H1 (cell line): ENCODE results near the gene NAT8L. TPM values are rescaled to one million over a fixed set of nuclear protein-coding genes. Genes with fewer than 3 reads are reported as not detected.

Source experiments
- CTCF ChIA-PET: fragments of 300-600 bp; sonication (Branson Sonifier 250); formaldehyde crosslinking; loops from one replicate; lab custom pipeline; 2021; ENCODE audit not compliant: partially characterized antibody; lab: Charles Lee
- POLR2A ChIA-PET: fragments of 300-600 bp; sonication (Branson Sonifier 250); formaldehyde crosslinking; loops from one replicate; lab custom pipeline; 2021; ENCODE audit warnings: inconsistent platforms; ENCODE audit not compliant: partially characterized antibody; lab: Charles Lee
- DNase-seq, 2 experiments: peaks; one replicate each; pipeline versions ENCODE4 v3.0.0 to v3.0.0-alpha.2; 2010 to 2022; ENCODE audit warnings: low spot score in 2 of 2, low read depth in 1 of 2, mixed read lengths in 1 of 2
- FAIRE-seq: peaks from 2 replicates; lab custom pipeline; 2011; peaks lifted over from hg19 to GRCh38; lab: Jason Lieb, UNC
- H2AFZ ChIP-seq: 2 replicates; pipeline ENCODE4 v1.8.1; 2012; ENCODE audit warnings: low read length, inconsistent platforms
- H2AK5ac ChIP-seq: 2 replicates; pipeline ENCODE4 v1.6.1; 2013; ENCODE audit warnings: low read depth, low read length
- H2BK120ac ChIP-seq: replicated peaks from 2 replicates; pipeline ENCODE3; 2013; ENCODE audit warnings: low read depth, low read length, inconsistent platforms
- H2BK12ac ChIP-seq: 2 replicates; pipeline ENCODE4 v1.6.1; 2013; ENCODE audit warnings: low read depth, low read length
- H2BK15ac ChIP-seq: 2 replicates; pipeline ENCODE4 v1.6.1; 2013; ENCODE audit warnings: low read length
- H2BK20ac ChIP-seq: 2 replicates; pipeline ENCODE4 v1.6.1; 2013; ENCODE audit warnings: low read length
- H2BK5ac ChIP-seq: 2 replicates; pipeline ENCODE4 v1.6.1; 2013; ENCODE audit warnings: low read depth, low read length
- H3K14ac ChIP-seq: 2 replicates; pipeline ENCODE4 v1.6.1; 2013; ENCODE audit warnings: inconsistent platforms; ENCODE audit not compliant: insufficient read length
- H3K18ac ChIP-seq: 2 replicates; pipeline ENCODE4 v1.6.1; 2013; ENCODE audit warnings: low read length; ENCODE audit errors: extremely low read depth
- H3K23ac ChIP-seq: 2 replicates; pipeline ENCODE4 v1.6.1; 2013; ENCODE audit warnings: inconsistent platforms; ENCODE audit not compliant: insufficient read length
- H3K23me2 ChIP-seq: 2 replicates; pipeline ENCODE4 v1.6.1; 2013; ENCODE audit warnings: low read depth, low read length
- H3K27ac ChIP-seq: 2 replicates; pipeline ENCODE4 v1.6.1; 2011; ENCODE audit warnings: low read depth, low read length, inconsistent platforms
- H3K27me3 ChIP-seq, 4 experiments: replicated peaks in 1 of 4; 1 replicate in 1 of 4; 2 replicates in 3 of 4; pipeline versions ENCODE4 v1.6.1 to v1.8.1; 2011 to 2013; ENCODE audit warnings: low read length in 3 of 4, mild to moderate bottlenecking in 3 of 4, inconsistent platforms in 2 of 4, mixed read lengths in 2 of 4, moderate library complexity in 1 of 4; ENCODE audit not compliant: control insufficient read depth in 3 of 4, insufficient read depth in 3 of 4; ENCODE audit errors: extremely low read depth in 1 of 4
- H3K36me3 ChIP-seq, 4 experiments: 2 replicates each; pipeline versions ENCODE4 v1.6.1 to v1.8.1; 2011 to 2013; ENCODE audit warnings: mild to moderate bottlenecking in 4 of 4, low read length in 3 of 4, moderate library complexity in 2 of 4, control low read depth in 1 of 4, inconsistent platforms in 1 of 4; ENCODE audit not compliant: insufficient read depth in 4 of 4, control insufficient read depth in 2 of 4
- H3K4ac ChIP-seq: replicated peaks from 2 replicates; pipeline ENCODE3; 2013; ENCODE audit warnings: low read length, low read depth, mixed read lengths, inconsistent platforms; ENCODE audit not compliant: insufficient read length
- H3K4me1 ChIP-seq, 4 experiments: replicated peaks in 1 of 4; 1 replicate in 1 of 4; 2 replicates in 3 of 4; pipeline versions ENCODE4 v1.6.1 to v1.8.1; 2011 to 2013; ENCODE audit warnings: low read length in 3 of 4, inconsistent platforms in 2 of 4, mixed read lengths in 1 of 4; ENCODE audit not compliant: insufficient read depth in 4 of 4, control insufficient read depth in 3 of 4
- H3K4me2 ChIP-seq, 2 experiments: 2 replicates each; pipeline versions ENCODE4 v1.6.1 to v1.8.1; 2011 to 2013; ENCODE audit warnings: low read depth in 2 of 2, low read length in 2 of 2, control low read depth in 1 of 2, inconsistent platforms in 1 of 2, mild to moderate bottlenecking in 1 of 2; ENCODE audit not compliant: insufficient read depth in 1 of 2
- H3K4me3 ChIP-seq, 4 experiments: fragments of 200-600, 300-600 bp in 1 of 4; sonication (generic), shearing (Covaris generic), sonication (Bioruptor Twin) in 1 of 4; 2 replicates each; pipeline versions ENCODE4 v1.5.1 to v1.8.1; 2011 to 2016; ENCODE audit warnings: low read length in 4 of 4, low read depth in 3 of 4, control low read depth in 2 of 4, inconsistent platforms in 2 of 4, mild to moderate bottlenecking in 2 of 4, mixed read lengths in 1 of 4, moderate library complexity in 1 of 4; ENCODE audit not compliant: insufficient read depth in 2 of 4; ENCODE audit errors: extremely low read depth in 1 of 4
- H3K56ac ChIP-seq: replicated peaks from 2 replicates; pipeline ENCODE3; 2013; ENCODE audit warnings: low read depth, mild to moderate bottlenecking, mixed read lengths, low read length, inconsistent platforms; ENCODE audit not compliant: insufficient read length
- H3K79me1 ChIP-seq: 2 replicates; pipeline ENCODE4 v1.6.1; 2013; ENCODE audit warnings: low read depth, low read length, control low read depth
- H3K79me2 ChIP-seq, 2 experiments: 2 replicates each; pipeline versions ENCODE4 v1.6.1 to v1.8.1; 2012 to 2013; ENCODE audit warnings: low read length in 2 of 2, mild to moderate bottlenecking in 2 of 2, inconsistent platforms in 1 of 2; ENCODE audit not compliant: insufficient read depth in 2 of 2, control insufficient read depth in 1 of 2
- H3K9ac ChIP-seq, 4 experiments: replicated peaks in 1 of 4; 1 replicate in 1 of 4; 2 replicates in 3 of 4; pipeline versions ENCODE4 v1.6.1 to v1.8.1; 2011 to 2013; ENCODE audit warnings: low read depth in 3 of 4, low read length in 3 of 4, control low read depth in 2 of 4, mild to moderate bottlenecking in 2 of 4, moderate library complexity in 2 of 4, inconsistent platforms in 1 of 4; ENCODE audit errors: extremely low read depth in 1 of 4
- H3K9me3 ChIP-seq, 2 experiments: 2 replicates each; pipeline versions ENCODE4 v1.6.1 to v1.8.1; 2012 to 2013; ENCODE audit warnings: mild to moderate bottlenecking in 2 of 2, moderate library complexity in 2 of 2, control low read depth in 1 of 2, inconsistent platforms in 1 of 2, low read depth in 1 of 2, low read length in 1 of 2, mixed read lengths in 1 of 2; ENCODE audit not compliant: insufficient read depth in 2 of 2
- H4K20me1 ChIP-seq, 2 experiments: replicated peaks in 1 of 2; 2 replicates each; pipeline versions ENCODE3 to v1.8.1; 2011 to 2013; ENCODE audit warnings: inconsistent platforms in 2 of 2, low read length in 2 of 2, mild to moderate bottlenecking in 1 of 2; ENCODE audit not compliant: insufficient read depth in 2 of 2, control insufficient read depth in 1 of 2
- H4K5ac ChIP-seq: 2 replicates; pipeline ENCODE4 v1.6.1; 2013; ENCODE audit warnings: low read length, low read depth, mixed read lengths, inconsistent platforms; ENCODE audit not compliant: insufficient read length
- H4K8ac ChIP-seq: 2 replicates; pipeline ENCODE4 v1.8.0; 2013; ENCODE audit warnings: mild to moderate bottlenecking, moderate library complexity, low read length, inconsistent platforms; ENCODE audit not compliant: insufficient read depth; ENCODE audit errors: extremely low read depth
- H4K91ac ChIP-seq: replicated peaks from 2 replicates; pipeline ENCODE3; 2013; ENCODE audit warnings: low read length, mixed read lengths, inconsistent platforms; ENCODE audit not compliant: insufficient read length
- GTF2F1 ChIP-seq: IDR thresholded peaks from 2 replicates; pipeline ENCODE4 v1.6.1; 2012; ENCODE audit warnings: low read depth, low read length, improper control_type of control experiment, borderline replicate concordance
- WGBS, 2 experiments: shearing (Covaris generic) in 1 of 2; methylation state at CpG; one replicate each; pipeline versions ENCODE4 v1.1.6 to v1.1.7; 2013 to 2015; ENCODE audit warnings: low lambda C conversion rate in 2 of 2, mixed read lengths in 2 of 2, inconsistent platforms in 1 of 2, low coverage in 1 of 2, missing lambda C conversion rate in 1 of 2; ENCODE audit not compliant: insufficient replicate concordance in 2 of 2, insufficient coverage in 1 of 2, insufficient read length in 1 of 2; ENCODE audit errors: extremely low coverage in 1 of 2, missing lambda C conversion rate in 1 of 2; 5-methylcytosine and 5-hydroxymethylcytosine counted together
- polyA plus RNA-seq, 7 experiments: library from polyadenylated mRNA; depleted of rRNA in 3 of 7; stranded (reverse) in 5 of 7; unstranded in 2 of 7; fragments of >200 nt in 5 of 7; fragments of 200-250 nt in 2 of 7; gene quantifications; 1 replicate in 5 of 7; 2 replicates in 1 of 7; 4 replicates in 1 of 7; pipeline versions ENCODE4 v1.2.1 to v1.2.3, GENCODE V29; 2011 to 2013; ENCODE audit warnings: missing spikeins in 2 of 7, mixed read lengths in 2 of 7
- total RNA-seq: library from RNA; stranded (reverse); fragmentation: NEBNext Ultra II Directional; extraction: Animal tissue kit (Norgen Biotek cat#: 25700); gene quantifications from 2 replicates; pipeline ENCODE4 v1.2.1, GENCODE V29; 2021

Gene NAT8L
- total and polyA plus RNA-seq, 2 of the 8 experiments (the other 6 are each of a cell fraction or from before 2014, with no cell fraction given) = 10.8 TPM

DNA sequence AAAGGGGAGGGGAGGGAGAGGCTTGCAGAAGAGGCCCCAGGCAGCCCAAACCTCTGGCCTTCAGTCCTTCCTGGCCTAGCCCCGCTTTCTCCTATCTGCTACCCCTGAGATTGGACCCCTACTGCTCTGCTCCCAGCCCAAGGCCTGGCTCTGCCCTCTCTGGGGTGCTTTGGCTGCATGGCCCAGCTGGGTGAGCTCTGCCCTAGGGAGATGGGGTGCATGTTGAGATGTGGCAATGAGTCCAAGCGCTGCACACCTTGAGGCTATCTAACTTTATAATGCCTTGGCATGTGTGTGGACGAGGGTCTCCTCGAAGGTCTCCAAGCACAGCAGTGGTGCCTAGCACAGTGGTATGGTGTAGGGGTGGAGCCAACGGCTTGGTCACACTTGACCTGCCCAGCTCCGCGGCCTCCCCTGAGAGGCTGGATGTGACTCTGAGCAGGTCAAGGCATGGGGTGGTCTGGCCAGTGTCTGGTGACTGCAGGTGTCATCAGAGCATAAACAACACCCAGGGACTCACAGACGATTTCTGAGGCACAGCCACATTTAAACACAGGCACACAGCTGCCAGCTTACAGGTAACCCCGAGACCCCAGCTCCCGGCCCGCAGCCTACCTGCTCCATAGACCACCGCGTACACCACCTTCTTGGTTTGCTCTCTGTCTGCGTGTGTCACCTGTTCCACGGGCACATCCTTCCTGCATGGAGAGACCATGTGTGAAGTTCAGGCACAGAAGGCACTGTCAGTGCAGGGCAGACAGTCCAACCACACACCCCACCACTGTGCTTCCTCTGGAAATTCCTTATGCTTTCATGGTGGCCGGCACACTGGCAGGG, 36.3 kb downstream of the NAT8L start:
- TF ChIP-seq GTF2F1 = no peak
- TF ChIP-seq, all 59 proteins: peak for 0
- Histone ChIP-seq H2BK5ac (no peak overlapping the region), H3K56ac (no peak overlapping the region), H3K4me1 (no peaks in the 10 kb centered on the region), H3K18ac (no peak overlapping the region), H3K27me3 (no peaks in the 10 kb centered on the region), H3K4ac (no peak overlapping the region), H2BK15ac (no peak overlapping the region), H3K79me1 (no peaks in the 10 kb centered on the region), H3K14ac (no peak overlapping the region), H3K27ac (no peak overlapping the region), H3K23me2 (no peaks in the 10 kb centered on the region), H3K4me3 (no peak overlapping the region), H2BK12ac (no peak overlapping the region), H4K20me1 (peaks cover 0 to 1% of the 10 kb centered on the region in 2 experiments), H2BK120ac (no peak overlapping the region), H3K9me3 (0 out of 4 replicates have a peak, but pooled peaks cover 0 to 2% of the 10 kb centered on the region in 2 experiments), H3K36me3 (no peaks in the 10 kb centered on the region), H3K23ac (no peak overlapping the region), H4K91ac (no peak overlapping the region), H4K5ac (no peak overlapping the region), H3K4me2 (no peak overlapping the region), H2BK20ac (no peak overlapping the region), H2AK5ac (no peak overlapping the region), H4K8ac (peak overlapping the region; percentile 46; the same call in 1 of the 2 replicates), H3K9ac (no peak overlapping the region), H2AFZ (no peak overlapping the region), H3K79me2 (no peaks in the 10 kb centered on the region)
- 91% methylated on average over 16 of the region's 16 CpGs; no CpG with 5 or more reads in 1 of the 2 experiments for WGBS, 2 experiments
- FAIRE-seq (no peak), DNase-seq (no peak)
- CTCF ChIA-PET = interaction anchor here (0.8 to 1.2 kb wide), 4 partner anchors 10 to 76 kb away, joined by 3 to 5 read pairs (median 3); no protein-coding TSS in a partner anchor
- POLR2A ChIA-PET = no interaction called here
